Gastrocnemius medialis (tissue), 4 donors: Measurements from ENCODE around the gene CAMTA1.

Experiments used
- CTCF ChIP-seq, 5 experiments: fragments of 450-650 bp in 3 of 5; fragments of 200-600 bp in 2 of 5; sonication (generic) in 2 of 5; IDR thresholded peaks in 4 of 5; conservative IDR thresholded peaks in 1 of 5; 1 replicate in 4 of 5; 2 replicates in 1 of 5; pipeline ENCODE4 v1.5.1; 2016 to 2019; ENCODE audit warnings: antibody characterized with exemption in 5 of 5, mild to moderate bottlenecking in 3 of 5, moderate library complexity in 3 of 5
- POLR2A ChIP-seq, 2 donors: fragments of 450-650 bp; IDR thresholded peaks; one replicate each; pipeline ENCODE4 v1.6.1; 2017; ENCODE audit warnings: antibody characterized with exemption in 2 of 2, mild to moderate bottlenecking in 2 of 2, moderate library complexity in 2 of 2

GRCh38 chr1:7505094-7505770, 720.0 kb downstream of the CAMTA1 start:
- TF ChIP-seq CTCF (IDR thresholded peaks at IDR 0.05 in 4 of 5, conservative IDR thresholded peaks at IDR 0.05 in 1 of 5) (no peak), POLR2A (IDR thresholded peaks at IDR 0.05) (no peak)
